Neural crest cell (in vitro differentiated cells): ENCODE measurements around the gene GRM1. TPM values are rescaled to one million over a fixed set of nuclear protein-coding genes. Genes with fewer than 3 reads are reported as not detected.

Experiments
- DNase-seq: peaks from one replicate; pipeline ENCODE4 v3.0.0; 2021; ENCODE audit warnings: low read depth, mixed read lengths, low spot score
- H3K27ac Mint-ChIP-seq: one replicate; pipeline ENCODE4 v1.8.0; 2021; ENCODE audit warnings: mild to moderate bottlenecking, mixed read lengths; ENCODE audit not compliant: unreplicated experiment
- H3K27me3 Mint-ChIP-seq: 2 replicates; pipeline ENCODE4 v1.8.0; 2021; ENCODE audit warnings: low read depth, mild to moderate bottlenecking, mixed read lengths
- H3K36me3 Mint-ChIP-seq: 2 replicates; pipeline ENCODE4 v1.8.0; 2021; ENCODE audit warnings: low read depth, mild to moderate bottlenecking, mixed read lengths
- H3K4me1 Mint-ChIP-seq: 2 replicates; pipeline ENCODE4 v1.8.0; 2021; ENCODE audit warnings: mixed read lengths
- H3K4me3 Mint-ChIP-seq: one replicate; pipeline ENCODE4 v1.8.0; 2021; ENCODE audit warnings: mild to moderate bottlenecking, mixed read lengths
- H3K9me3 Mint-ChIP-seq: 2 replicates; pipeline ENCODE4 v1.8.0; 2021; ENCODE audit warnings: mixed read lengths
- CTCF ChIP-seq: fragments of 200-600 bp; sonication (generic); conservative IDR thresholded peaks from 2 replicates; pipeline ENCODE4 v1.5.0; 2021; ENCODE audit warnings: antibody characterized with exemption, mild to moderate bottlenecking
- total RNA-seq: library from RNA; stranded (reverse); gene quantifications from 2 replicates; pipeline ENCODE4 v1.2.1, GENCODE V29; 2021

GRM1 gene
- total RNA-seq, 1 donor from 2014 or later, result 0.63 TPM

GRCh38 chr6:146423452-146423851 is 394.6 kb downstream of the GRM1 start:
- Mint-ChIP-seq H3K9me3 (no peaks in the 10 kb centered on the region), H3K27me3 (peaks cover 4% of the 10 kb centered on the region), H3K4me3 (no peak overlapping the region), H3K4me1 (peaks cover 12% of the 10 kb centered on the region), H3K27ac (no peak overlapping the region), H3K36me3 (no peaks in the 10 kb centered on the region)
- no peak for TF ChIP-seq CTCF
- no peak for DNase-seq

- DNase-seq, result no peak
- H3K4me1 Mint-ChIP-seq, result peaks cover 12% of the 10 kb centered on the region
- no peaks in the 10 kb centered on the region for H3K9me3 Mint-ChIP-seq
- H3K27me3 Mint-ChIP-seq, result peaks cover 4% of the 10 kb centered on the region
- no peak overlapping the region for H3K4me3 Mint-ChIP-seq
- no peaks in the 10 kb centered on the region for H3K36me3 Mint-ChIP-seq
- H3K27ac Mint-ChIP-seq, result no peak overlapping the region
- TF ChIP-seq CTCF, result no peak
These were observed 397.7 kb downstream of the GRM1 start for GRCh38 chr6:146426516-146426915.

DNA sequence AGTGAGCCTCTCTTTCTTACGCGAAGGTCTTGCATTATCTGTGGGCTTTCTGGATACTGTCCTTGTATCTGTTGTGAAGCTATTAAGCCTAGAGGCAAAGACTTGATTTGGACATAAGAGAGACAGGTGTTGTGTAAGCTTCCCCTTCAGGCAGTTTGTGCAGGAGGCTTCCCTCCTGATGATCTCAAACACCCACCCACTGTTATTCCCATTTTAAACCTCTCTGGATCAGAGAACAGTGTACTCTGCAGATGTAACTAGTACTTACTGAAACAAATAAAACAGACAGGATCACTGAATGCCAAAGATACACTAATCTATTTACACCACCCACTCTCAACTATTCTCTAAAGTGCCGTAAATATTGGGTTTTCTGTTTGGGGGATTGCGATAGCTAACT is 401.0 kb downstream of the GRM1 start:
- Mint-ChIP-seq H3K9me3 (no peaks in the 10 kb centered on the region), H3K4me3 (no peak overlapping the region), H3K27me3 (peaks cover 19% of the 10 kb centered on the region), H3K4me1 (no peaks in the 10 kb centered on the region), H3K27ac (no peak overlapping the region), H3K36me3 (no peaks in the 10 kb centered on the region)
- DNase-seq, result no peak
- TF ChIP-seq CTCF, result no peak

- DNase-seq, result no peak
- no peak for TF ChIP-seq CTCF
- Mint-ChIP-seq H3K4me1 (no peaks in the 10 kb centered on the region), H3K4me3 (peak overlapping the region; percentile 79), H3K9me3 (no peaks in the 10 kb centered on the region), H3K36me3 (no peaks in the 10 kb centered on the region), H3K27me3 (peaks cover 17% of the 10 kb centered on the region), H3K27ac (no peak overlapping the region)
These were observed 405.2 kb downstream of the GRM1 start for GRCh38 chr6:146433881-146434731.

DNA sequence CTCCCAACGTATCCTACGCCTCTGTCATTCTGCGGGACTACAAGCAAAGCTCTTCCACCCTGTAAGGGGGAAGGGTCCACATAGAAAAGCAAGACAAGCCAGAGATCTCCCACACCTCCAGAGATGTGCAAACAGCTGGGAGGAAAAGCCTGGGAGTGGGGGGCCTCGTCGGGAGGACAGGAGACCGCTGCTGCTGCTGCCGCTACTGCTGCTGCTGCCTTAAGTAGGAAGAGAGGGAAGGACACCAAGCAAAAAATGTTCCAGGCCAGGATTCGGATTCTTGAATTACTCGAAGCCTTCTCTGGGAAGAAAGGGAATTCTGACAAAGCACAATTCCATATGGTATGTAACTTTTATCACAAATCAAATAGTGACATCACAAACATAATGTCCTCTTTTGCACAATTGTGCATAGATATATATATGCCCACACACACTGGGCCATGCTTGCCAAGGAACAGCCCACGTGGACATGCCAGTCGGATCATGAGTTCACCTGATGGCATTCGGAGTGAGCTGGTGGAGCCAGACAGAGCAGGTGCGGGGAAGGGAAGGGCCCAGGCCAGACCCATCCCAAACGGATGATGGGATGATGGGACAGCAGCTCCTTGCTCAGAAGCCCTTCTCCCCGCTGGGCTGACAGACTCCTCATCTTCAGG is 406.0 kb downstream of the GRM1 start:
- no peaks in the 10 kb centered on the region for H3K4me1 Mint-ChIP-seq
- no peaks in the 10 kb centered on the region for H3K36me3 Mint-ChIP-seq
- no peak overlapping the region for H3K27ac Mint-ChIP-seq
- no peaks in the 10 kb centered on the region for H3K9me3 Mint-ChIP-seq
- peak overlapping the region; percentile 47 for H3K4me3 Mint-ChIP-seq
- H3K27me3 Mint-ChIP-seq, result peaks cover 17% of the 10 kb centered on the region
- no peak for TF ChIP-seq CTCF
- DNase-seq, result no peak
